MM.1S (cell line): Measurements from ENCODE around the gene GABRD.

ENCODE experiments used
- DNase-seq: peaks from one replicate; pipeline ENCODE4 v3.0.0-alpha.2; 2015
- H2AFZ ChIP-seq: fragments of 300-600 bp; sonication (generic); 2 replicates; pipeline ENCODE4 v1.6.0; 2016; ENCODE audit warnings: antibody characterized with exemption, low read length
- H3F3A ChIP-seq: fragments of 300-600 bp; sonication (generic); 2 replicates; pipeline ENCODE4 v1.6.1; 2016; ENCODE audit warnings: mild to moderate bottlenecking, antibody characterized with exemption, low read length, moderate library complexity, mixed read lengths; ENCODE audit not compliant: insufficient read depth
- H3K27ac ChIP-seq: fragments of 300-600 bp; sonication (generic); 2 replicates; pipeline ENCODE4 v1.5.1; 2016; ENCODE audit warnings: mild to moderate bottlenecking, low read length
- H3K27me3 ChIP-seq: fragments of 300-600 bp; sonication (generic); replicated peaks from 2 replicates; pipeline ENCODE4 v1.6.0; 2016; ENCODE audit warnings: low read length; ENCODE audit not compliant: insufficient read depth
- H3K36me3 ChIP-seq: fragments of 300-600 bp; sonication (generic); replicated peaks from 2 replicates; pipeline ENCODE4 v1.6.1; 2016; ENCODE audit warnings: mild to moderate bottlenecking, low read length, mixed read lengths; ENCODE audit not compliant: insufficient read depth
- H3K4me1 ChIP-seq: fragments of 300-600 bp; sonication (generic); 2 replicates; pipeline ENCODE4 v1.6.1; 2016; ENCODE audit warnings: low read length, mixed read lengths
- H3K4me2 ChIP-seq: fragments of 300-600 bp; sonication (generic); 2 replicates; pipeline ENCODE4 v1.6.0; 2016; ENCODE audit warnings: low read depth, low read length
- H3K4me3 ChIP-seq: fragments of 300-600 bp; sonication (generic); 2 replicates; pipeline ENCODE4 v1.5.1; 2016; ENCODE audit warnings: low read length, mixed read lengths
- H3K79me2 ChIP-seq: fragments of 300-600 bp; sonication (generic); 2 replicates; pipeline ENCODE4 v1.6.1; 2016; ENCODE audit warnings: mixed run types, low read length, mixed read lengths
- H3K9ac ChIP-seq: fragments of 300-600 bp; sonication (generic); 2 replicates; pipeline ENCODE4 v1.6.1; 2016; ENCODE audit warnings: low read length, mixed read lengths
- H3K9me2 ChIP-seq: fragments of 300-600 bp; sonication (generic); replicated peaks from 2 replicates; pipeline ENCODE4 v1.6.1; 2016; ENCODE audit warnings: mild to moderate bottlenecking, low read length, mixed read lengths; ENCODE audit not compliant: insufficient read depth
- H3K9me3 ChIP-seq: fragments of 300-600 bp; sonication (generic); replicated peaks from 2 replicates; pipeline ENCODE4 v1.6.1; 2016; ENCODE audit warnings: mild to moderate bottlenecking, low read length, mixed read lengths; ENCODE audit not compliant: insufficient read depth
- H4K20me1 ChIP-seq: fragments of 300-600 bp; sonication (generic); 2 replicates; pipeline ENCODE4 v1.6.1; 2016; ENCODE audit warnings: mild to moderate bottlenecking, low read length, moderate library complexity, mixed read lengths; ENCODE audit not compliant: insufficient read depth
- CTCF ChIP-seq: fragments of 300-600 bp; sonication (generic); IDR thresholded peaks from 2 replicates; pipeline ENCODE4 v1.5.1; 2016; ENCODE audit warnings: antibody characterized with exemption, low read length, mixed read lengths
- EZH2 ChIP-seq: fragments of 300-600 bp; sonication (generic); optimal IDR thresholded peaks from 2 replicates; pipeline ENCODE3; 2017; ENCODE audit warnings: low read depth, mild to moderate bottlenecking, antibody characterized with exemption, low read length, mixed read lengths
- EZH2phosphoT487 ChIP-seq: fragments of 300-600 bp; sonication (generic); IDR thresholded peaks from 2 replicates; pipeline ENCODE4 v1.6.1; 2018; ENCODE audit warnings: antibody characterized with exemption, low read length

The GABRD gene

GRCh38 chr1:2036287-2036686 is 17.1 kb downstream of the GABRD start:
- TF ChIP-seq CTCF (no peak), EZH2phosphoT487 (no peak)
- Histone ChIP-seq H3K4me3 (no peak overlapping the region), H3K9me3 (no peaks in the 10 kb centered on the region), H3K27ac (no peak overlapping the region), H3K4me2 (no peak overlapping the region), H3K79me2 (no peaks in the 10 kb centered on the region), H3K4me1 (no peaks in the 10 kb centered on the region), H3F3A (no peaks in the 10 kb centered on the region), H3K9ac (no peak overlapping the region), H3K27me3 (peaks cover 97% of the 10 kb centered on the region), H2AFZ (no peak overlapping the region), H3K36me3 (no peaks in the 10 kb centered on the region), H3K9me2 (no peaks in the 10 kb centered on the region), H4K20me1 (no peaks in the 10 kb centered on the region)
- DNase-seq, result no peak

- Histone ChIP-seq H3K4me3 (no peak overlapping the region), H3K9ac (no peak overlapping the region), H3F3A (no peaks in the 10 kb centered on the region), H3K9me3 (no peaks in the 10 kb centered on the region), H3K4me2 (no peak overlapping the region), H2AFZ (no peak overlapping the region), H3K79me2 (no peaks in the 10 kb centered on the region), H3K4me1 (no peaks in the 10 kb centered on the region), H4K20me1 (no peaks in the 10 kb centered on the region), H3K27me3 (peaks cover 96% of the 10 kb centered on the region), H3K27ac (no peak overlapping the region), H3K9me2 (no peaks in the 10 kb centered on the region), H3K36me3 (no peaks in the 10 kb centered on the region)
- TF ChIP-seq EZH2 (no peak), EZH2phosphoT487 (no peak), CTCF (no peak)
- DNase-seq, result no peak
Observed at GRCh38 chr1:2037314-2037979, 18.3 kb downstream of the GABRD start.

- no peaks in the 10 kb centered on the region for H3F3A ChIP-seq
- H3K4me1 ChIP-seq, result no peaks in the 10 kb centered on the region
- no peaks in the 10 kb centered on the region for H3K9me3 ChIP-seq
- DNase-seq, result no peak
- H3K27me3 ChIP-seq, result peaks cover 95% of the 10 kb centered on the region
- no peak overlapping the region for H3K9ac ChIP-seq
- H3K79me2 ChIP-seq, result no peaks in the 10 kb centered on the region
- TF ChIP-seq EZH2, result no peak
- no peak for TF ChIP-seq CTCF
- TF ChIP-seq EZH2phosphoT487, result no peak
- no peaks in the 10 kb centered on the region for H4K20me1 ChIP-seq
- H3K36me3 ChIP-seq, result no peaks in the 10 kb centered on the region
- H3K9me2 ChIP-seq, result no peaks in the 10 kb centered on the region
- no peak overlapping the region for H3K27ac ChIP-seq
- no peak overlapping the region for H3K4me2 ChIP-seq
- no peak overlapping the region for H2AFZ ChIP-seq
- H3K4me3 ChIP-seq, result no peak overlapping the region
Observed at GRCh38 chr1:2038229-2038628, 19.1 kb downstream of the GABRD start.
